OCI-LY1 (cell line): ENCODE measurements around the gene COX7A1.

Experiments used
- EZH2 ChIP-seq: fragments of 200-600 bp; sonication (generic), shearing (Covaris generic); IDR thresholded peaks from 2 replicates; pipeline ENCODE4 v1.8.0; 2017; ENCODE audit warnings: borderline replicate concordance, mixed run types, mild to moderate bottlenecking, antibody characterized with exemption, low read length, moderate library complexity, mixed read lengths
- TF ChIP-seq, protein P1 (sequence below): fragments of 200-600 bp; sonication (generic), shearing (Covaris generic); IDR thresholded peaks from 2 replicates; pipeline ENCODE4 v1.5.1; 2017; ENCODE audit warnings: mild to moderate bottlenecking, antibody characterized with exemption, low read length, moderate library complexity, mixed read lengths

DNA sequence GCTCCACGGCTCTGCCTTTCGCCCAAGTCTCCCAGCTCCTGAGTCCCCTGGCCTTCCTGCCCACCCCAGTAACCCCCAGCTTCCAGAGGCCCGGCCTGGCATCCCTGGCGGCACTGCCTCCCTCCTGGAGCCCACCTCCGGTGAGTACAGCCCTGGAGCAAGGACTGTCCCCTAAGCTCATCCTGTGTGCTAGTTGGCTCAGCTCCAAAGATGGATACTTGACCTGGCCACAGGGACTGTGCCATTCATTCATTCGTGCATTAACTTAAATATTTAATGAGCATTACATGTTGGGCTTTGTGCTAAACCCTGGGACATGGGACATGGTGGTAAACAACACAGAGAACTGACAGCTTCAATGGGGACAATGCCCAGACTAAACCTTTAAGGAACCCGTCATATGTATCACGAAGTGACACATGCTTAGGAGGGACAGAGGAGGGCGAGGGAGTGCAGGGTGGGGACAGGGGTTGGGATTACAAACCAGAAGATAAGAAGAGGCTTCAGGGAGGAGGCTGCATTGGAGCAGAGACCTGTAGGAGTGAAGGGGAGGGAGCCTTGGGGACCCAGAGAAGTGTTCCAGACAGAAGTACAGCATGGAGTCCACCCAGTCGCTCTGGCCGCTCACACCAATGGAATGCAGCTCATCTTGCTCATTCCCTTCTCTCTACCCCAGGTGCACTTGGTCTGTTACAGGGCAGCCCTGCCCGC lies 48.2 kb downstream of the COX7A1 start:
- TF ChIP-seq, protein P1, sequence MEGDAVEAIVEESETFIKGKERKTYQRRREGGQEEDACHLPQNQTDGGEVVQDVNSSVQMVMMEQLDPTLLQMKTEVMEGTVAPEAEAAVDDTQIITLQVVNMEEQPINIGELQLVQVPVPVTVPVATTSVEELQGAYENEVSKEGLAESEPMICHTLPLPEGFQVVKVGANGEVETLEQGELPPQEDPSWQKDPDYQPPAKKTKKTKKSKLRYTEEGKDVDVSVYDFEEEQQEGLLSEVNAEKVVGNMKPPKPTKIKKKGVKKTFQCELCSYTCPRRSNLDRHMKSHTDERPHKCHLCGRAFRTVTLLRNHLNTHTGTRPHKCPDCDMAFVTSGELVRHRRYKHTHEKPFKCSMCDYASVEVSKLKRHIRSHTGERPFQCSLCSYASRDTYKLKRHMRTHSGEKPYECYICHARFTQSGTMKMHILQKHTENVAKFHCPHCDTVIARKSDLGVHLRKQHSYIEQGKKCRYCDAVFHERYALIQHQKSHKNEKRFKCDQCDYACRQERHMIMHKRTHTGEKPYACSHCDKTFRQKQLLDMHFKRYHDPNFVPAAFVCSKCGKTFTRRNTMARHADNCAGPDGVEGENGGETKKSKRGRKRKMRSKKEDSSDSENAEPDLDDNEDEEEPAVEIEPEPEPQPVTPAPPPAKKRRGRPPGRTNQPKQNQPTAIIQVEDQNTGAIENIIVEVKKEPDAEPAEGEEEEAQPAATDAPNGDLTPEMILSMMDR = no peak
- TF ChIP-seq EZH2 = no peak
